Transverse colon (tissue), 4 donors: ENCODE data around the gene RFXAP. TPM values are rescaled to one million over a fixed set of nuclear protein-coding genes. Genes with fewer than 3 reads are reported as not detected.

ENCODE experiments used
- DNase-seq: peaks from one replicate; pipeline ENCODE4 v3.0.0-alpha.2; 2019
- H3K27ac ChIP-seq, 4 donors: fragments of 200-600 bp; sonication (generic); 2 replicates each; pipeline ENCODE4 v1.5.1; 2016 to 2018; ENCODE audit warnings: inconsistent platforms in 4 of 4
- H3K27me3 ChIP-seq: fragments of 200-600 bp; sonication (generic); 2 replicates; pipeline ENCODE4 v1.5.1; 2017; ENCODE audit warnings: inconsistent platforms
- H3K36me3 ChIP-seq, 4 donors: fragments of 200-600 bp; sonication (generic); 2 replicates each; pipeline ENCODE4 v1.5.1; 2017 to 2019; ENCODE audit warnings: inconsistent platforms in 4 of 4
- H3K4me1 ChIP-seq, 4 donors: fragments of 200-600 bp; sonication (generic); 2 replicates each; pipeline ENCODE4 v1.5.1; 2017 to 2020; ENCODE audit warnings: inconsistent platforms in 4 of 4
- H3K4me3 ChIP-seq, 4 donors: fragments of 200-600 bp; sonication (generic); 1 replicate in 1 of 4; 2 replicates in 3 of 4; pipeline versions ENCODE4 v1.5.1 to v1.6.1; 2017 to 2019; ENCODE audit warnings: inconsistent platforms in 4 of 4
- H3K9me3 ChIP-seq, 2 donors: fragments of 200-600 bp; sonication (generic); 2 replicates each; pipeline ENCODE4 v1.5.1; 2017 to 2019; ENCODE audit warnings: inconsistent platforms in 2 of 2
- EP300 ChIP-seq: sonication (generic); formaldehyde crosslinking; IDR thresholded peaks from one replicate; pipeline ENCODE4 v1.6.1; 2017; ENCODE audit warnings: antibody characterized with exemption, low read depth
- POLR2A ChIP-seq: fragments of 450-650 bp; IDR thresholded peaks from one replicate; pipeline ENCODE4 v1.6.1; 2016; ENCODE audit warnings: antibody characterized with exemption, mild to moderate bottlenecking, moderate library complexity
- POLR2AphosphoS5 ChIP-seq, 3 donors: sonication (generic); formaldehyde crosslinking; IDR thresholded peaks; one replicate each; pipeline ENCODE4 v1.6.1; 2016; ENCODE audit warnings: antibody characterized with exemption in 3 of 3
- WGBS, 2 donors: methylation state at CpG; one replicate each; pipeline ENCODE4 v1.1.5; 2018; ENCODE audit warnings: low coverage in 1 of 2; 5-methylcytosine and 5-hydroxymethylcytosine counted together
- in situ Hi-C, 4 donors: fragments of 200-750 bp; cut with MboI; loops; one replicate each; pipeline versions ENCODE4 v1.15.0 to v1.15.1; 2017; ENCODE audit warnings: low sequenced_read_pairs in 3 of 4, low pct_ligation_motif_present in 1 of 4, low pct_unique_long_range_greater_than_20kb in 1 of 4
- intact Hi-C: fragments of 100-400 bp; cut with DNase I; formaldehyde crosslinking; loops from one replicate; pipeline ENCODE4 v1.15.1; 2023; ENCODE audit warnings: low total_unique reads
- total RNA-seq, 4 donors: library from RNA; depleted of rRNA; stranded (reverse); fragments of >200 nt; gene quantifications; one replicate each; pipeline ENCODE4 v1.1.0, GENCODE V29; 2016
- TF ChIP-seq, protein P1 (sequence below), 5 experiments: fragments of 200-600 bp in 3 of 5; fragments of 450-650 bp in 2 of 5; sonication (generic) in 3 of 5; IDR thresholded peaks; 1 replicate in 2 of 5; 2 replicates in 3 of 5; pipeline ENCODE4 v1.5.1; 2016 to 2017; ENCODE audit warnings: antibody characterized with exemption in 5 of 5, inconsistent platforms in 3 of 5, mild to moderate bottlenecking in 2 of 5, moderate library complexity in 1 of 5

Gene RFXAP
- total RNA-seq, 4 donors from 2014 or later = 0.80 to 5.9 (median 3.7) TPM

DNA sequence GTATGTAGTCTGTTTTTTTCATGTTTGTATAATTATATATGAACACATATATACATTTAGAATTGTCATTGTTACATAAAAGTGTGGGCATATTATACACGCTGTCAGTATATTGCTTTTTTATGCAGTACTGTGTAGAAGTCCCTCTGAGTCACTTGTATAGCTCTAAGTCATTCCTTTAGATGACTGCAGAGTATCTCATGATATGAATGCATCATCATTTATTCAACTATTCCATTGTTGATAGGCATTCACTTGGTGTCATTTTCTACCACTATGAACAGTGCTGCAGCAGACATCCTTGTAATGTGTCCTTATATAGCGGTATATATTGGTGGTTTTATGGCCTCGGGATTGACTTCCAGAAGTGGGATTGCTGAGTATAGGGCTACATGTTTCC lies 15.3 kb downstream of the RFXAP start:
- Histone ChIP-seq H3K4me3 (no peak overlapping the region), H3K4me1 (no peaks in the 10 kb centered on the region), H3K27me3 (no peaks in the 10 kb centered on the region), H3K27ac (no peak overlapping the region), H3K36me3 (no peaks in the 10 kb centered on the region), H3K9me3 (no peaks in the 10 kb centered on the region)
- 88 to 98% methylated on average over 3 of the region's 3 CpGs for whole genome bisulfite sequencing, 2 donors
- no peak for TF ChIP-seq EP300
- DNase-seq = no peak
- in situ Hi-C loops = no loop called here
- intact Hi-C loops = no loop called here

DNA sequence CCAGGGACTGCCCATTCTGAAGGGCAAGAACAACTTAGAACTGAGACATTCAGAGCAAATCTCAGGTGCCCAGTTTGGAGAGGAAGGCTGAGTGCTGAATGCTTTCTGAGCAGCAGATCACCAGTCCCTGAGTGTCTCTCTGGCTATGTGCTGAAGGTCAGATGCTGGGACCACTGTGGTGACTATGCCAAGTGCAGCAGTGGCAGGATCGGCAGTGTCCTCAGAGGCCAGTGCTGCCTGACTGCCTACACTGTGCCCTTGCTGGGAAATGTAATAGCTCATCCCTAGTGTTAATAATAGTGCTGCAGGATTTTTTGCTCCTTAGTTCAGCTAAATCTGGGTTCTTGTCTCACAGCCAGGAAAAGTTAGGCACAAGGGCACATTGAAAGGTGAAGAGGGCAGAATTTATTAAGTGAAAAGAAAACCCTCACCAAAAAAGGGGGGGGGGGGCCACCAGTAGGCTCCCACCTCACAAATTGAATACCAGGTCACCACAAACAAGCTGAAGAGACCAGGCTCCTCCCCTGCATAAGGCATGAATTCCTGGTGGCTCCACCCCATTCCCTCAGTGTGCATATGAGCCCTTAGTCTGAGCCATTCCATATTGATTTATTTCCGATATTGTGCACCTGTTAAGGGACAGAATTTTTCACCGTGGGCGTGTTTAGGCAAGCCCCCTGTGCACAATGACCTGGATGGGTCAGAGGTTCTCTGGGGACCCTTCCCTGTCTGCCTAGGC lies 18.5 kb downstream of the RFXAP start:
- Histone ChIP-seq H3K4me1 (no peaks in the 10 kb centered on the region), H3K9me3 (no peaks in the 10 kb centered on the region), H3K4me3 (no peak overlapping the region), H3K36me3 (no peaks in the 10 kb centered on the region), H3K27me3 (no peaks in the 10 kb centered on the region), H3K27ac (no peak overlapping the region)
- WGBS, 2 donors = 70 to 80% methylated on average over 1 to 4 of the region's 4 CpGs
- TF ChIP-seq POLR2A = no peak
- TF ChIP-seq EP300 = no peak
- TF ChIP-seq, protein P1, sequence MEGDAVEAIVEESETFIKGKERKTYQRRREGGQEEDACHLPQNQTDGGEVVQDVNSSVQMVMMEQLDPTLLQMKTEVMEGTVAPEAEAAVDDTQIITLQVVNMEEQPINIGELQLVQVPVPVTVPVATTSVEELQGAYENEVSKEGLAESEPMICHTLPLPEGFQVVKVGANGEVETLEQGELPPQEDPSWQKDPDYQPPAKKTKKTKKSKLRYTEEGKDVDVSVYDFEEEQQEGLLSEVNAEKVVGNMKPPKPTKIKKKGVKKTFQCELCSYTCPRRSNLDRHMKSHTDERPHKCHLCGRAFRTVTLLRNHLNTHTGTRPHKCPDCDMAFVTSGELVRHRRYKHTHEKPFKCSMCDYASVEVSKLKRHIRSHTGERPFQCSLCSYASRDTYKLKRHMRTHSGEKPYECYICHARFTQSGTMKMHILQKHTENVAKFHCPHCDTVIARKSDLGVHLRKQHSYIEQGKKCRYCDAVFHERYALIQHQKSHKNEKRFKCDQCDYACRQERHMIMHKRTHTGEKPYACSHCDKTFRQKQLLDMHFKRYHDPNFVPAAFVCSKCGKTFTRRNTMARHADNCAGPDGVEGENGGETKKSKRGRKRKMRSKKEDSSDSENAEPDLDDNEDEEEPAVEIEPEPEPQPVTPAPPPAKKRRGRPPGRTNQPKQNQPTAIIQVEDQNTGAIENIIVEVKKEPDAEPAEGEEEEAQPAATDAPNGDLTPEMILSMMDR (IDR thresholded peaks at IDR 0.05) = no peak
- in situ Hi-C loops (no loop called here), intact Hi-C loops (no loop called here)
- no peak for DNase-seq

DNA sequence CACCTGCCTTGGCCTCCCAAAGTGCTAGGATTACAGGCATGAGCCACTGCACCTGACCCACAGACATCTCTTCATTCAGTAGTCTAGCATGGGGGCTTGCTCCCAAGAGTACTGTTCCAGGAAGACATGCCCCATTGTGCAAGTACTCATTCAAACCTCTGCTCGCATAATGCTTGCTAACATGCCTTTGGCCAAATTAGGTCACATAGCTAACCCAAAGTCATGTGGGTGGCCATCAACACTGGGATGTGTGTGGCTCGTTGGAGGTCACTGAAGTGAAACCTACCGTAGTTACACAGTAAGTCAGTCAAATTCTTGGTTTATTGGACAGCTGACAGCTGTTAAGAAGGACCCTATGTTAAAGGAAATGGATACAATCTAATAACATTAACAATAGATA lies 20.3 kb downstream of the RFXAP start:
- DNase-seq = no peak
- no peaks in the 10 kb centered on the region for H3K4me1 ChIP-seq
- intact Hi-C loops = no loop called here
- H3K27me3 ChIP-seq = no peaks in the 10 kb centered on the region
- no peak overlapping the region for H3K4me3 ChIP-seq
- TF ChIP-seq EP300 = no peak
- TF ChIP-seq POLR2AphosphoS5 (IDR thresholded peaks at IDR 0.05) = no peak
- TF ChIP-seq POLR2A = no peak
- TF ChIP-seq, protein P1 (IDR thresholded peaks at IDR 0.05) = no peak
- in situ Hi-C loops = no loop called here
- peaks cover 0 to 7% (median 0%) of the 10 kb centered on the region in 4 donors for H3K36me3 ChIP-seq
- no peaks in the 10 kb centered on the region for H3K9me3 ChIP-seq
- H3K27ac ChIP-seq = no peak overlapping the region
- 68% methylated on average over 3 of the region's 3 CpGs; no CpG with 5 or more reads in 1 of the 2 donors for WGBS, 2 donors

DNA sequence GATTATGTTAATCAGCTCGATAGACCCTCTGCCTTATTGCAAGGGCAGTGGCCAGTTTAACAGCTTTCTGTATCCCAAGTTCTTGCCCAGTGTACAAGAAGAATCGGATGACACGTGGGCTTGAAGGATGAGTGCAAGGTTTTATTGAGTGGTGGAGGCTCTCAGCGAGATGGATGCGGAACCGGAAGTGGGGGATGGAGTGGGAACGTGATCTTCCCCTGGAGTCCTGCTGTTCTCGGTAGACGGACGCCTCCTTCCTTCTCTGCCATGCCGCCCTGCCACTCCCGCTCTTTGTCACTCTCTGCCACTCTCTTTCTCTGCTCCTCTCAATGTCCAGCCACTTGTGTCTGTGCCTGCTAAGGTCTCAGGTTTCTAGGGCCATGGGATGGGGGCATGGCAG lies 21.0 kb downstream of the RFXAP start:
- intact Hi-C loops (no loop called here), in situ Hi-C loops (no loop called here)
- peaks cover 0 to 7% (median 0%) of the 10 kb centered on the region in 4 donors for H3K36me3 ChIP-seq
- no peaks in the 10 kb centered on the region for H3K4me1 ChIP-seq
- no peak overlapping the region for H3K4me3 ChIP-seq
- H3K9me3 ChIP-seq = no peaks in the 10 kb centered on the region
- TF ChIP-seq, protein P1 (IDR thresholded peaks at IDR 0.05) = no peak
- TF ChIP-seq POLR2A (no peak), POLR2AphosphoS5 (IDR thresholded peaks at IDR 0.05) (no peak), EP300 (no peak)
- H3K27ac ChIP-seq = no peak overlapping the region
- no peak for DNase-seq
- no peaks in the 10 kb centered on the region for H3K27me3 ChIP-seq
- 94 to 96% methylated on average over 10 to 12 of the region's 12 CpGs for WGBS, 2 donors
